C4-2B (cell line): ENCODE results near the gene PHF12.

Experiments used
- H3K27ac ChIP-seq: fragments of 450-650 bp; 2 replicates; pipeline ENCODE4 v1.5.1; 2017
- CTCF ChIP-seq: fragments of 450-650 bp; conservative IDR thresholded peaks from 2 replicates; pipeline ENCODE4 v1.5.1; 2017; ENCODE audit warnings: mild to moderate bottlenecking
- ZFX ChIP-seq: fragments of 450-650 bp; IDR thresholded peaks from 2 replicates; pipeline ENCODE4 v1.6.1; 2017

PHF12 gene

GRCh38 chr17:28888832-28889231, 62.5 kb downstream of the PHF12 start:
- H3K27ac ChIP-seq, result no peak overlapping the region
- TF ChIP-seq CTCF (no peak), ZFX (no peak)

GRCh38 chr17:28887871-28888471, 63.3 kb downstream of the PHF12 start:
- TF ChIP-seq ZFX (no peak), CTCF (no peak)
- H3K27ac ChIP-seq, result no peak overlapping the region

GRCh38 chr17:28885951-28886350, 65.4 kb downstream of the PHF12 start:
- no peak overlapping the region for H3K27ac ChIP-seq
- no peak for TF ChIP-seq ZFX
- TF ChIP-seq CTCF, result no peak

GRCh38 chr17:28885363-28885762, 66.0 kb downstream of the PHF12 start:
- H3K27ac ChIP-seq, result no peak overlapping the region
- no peak for TF ChIP-seq ZFX
- no peak for TF ChIP-seq CTCF

GRCh38 chr17:28883967-28884702, 67.2 kb downstream of the PHF12 start:
- H3K27ac ChIP-seq, result no peak overlapping the region
- TF ChIP-seq CTCF, result no peak

- TF ChIP-seq ZFX (no peak), CTCF (no peak)
- no peak overlapping the region for H3K27ac ChIP-seq
Observed at GRCh38 chr17:28882154-28882895, 69.0 kb downstream of the PHF12 start.

GRCh38 chr17:28881533-28882056, 69.7 kb downstream of the PHF12 start:
- no peak overlapping the region for H3K27ac ChIP-seq
- TF ChIP-seq ZFX (no peak), CTCF (no peak)
